HuH-7 (cell line): Measurements from ENCODE around the gene ARHGEF2.
"Not testable (repeated sequence)": the region's sequence is repeated elsewhere in the genome, so short reads cannot be mapped to it uniquely, and the experiment has no call there.

ENCODE experiments used
- DNase-seq: peaks from one replicate; pipeline ENCODE4 v3.0.0; 2011; ENCODE audit warnings: low spot score

The ARHGEF2 gene

DNA sequence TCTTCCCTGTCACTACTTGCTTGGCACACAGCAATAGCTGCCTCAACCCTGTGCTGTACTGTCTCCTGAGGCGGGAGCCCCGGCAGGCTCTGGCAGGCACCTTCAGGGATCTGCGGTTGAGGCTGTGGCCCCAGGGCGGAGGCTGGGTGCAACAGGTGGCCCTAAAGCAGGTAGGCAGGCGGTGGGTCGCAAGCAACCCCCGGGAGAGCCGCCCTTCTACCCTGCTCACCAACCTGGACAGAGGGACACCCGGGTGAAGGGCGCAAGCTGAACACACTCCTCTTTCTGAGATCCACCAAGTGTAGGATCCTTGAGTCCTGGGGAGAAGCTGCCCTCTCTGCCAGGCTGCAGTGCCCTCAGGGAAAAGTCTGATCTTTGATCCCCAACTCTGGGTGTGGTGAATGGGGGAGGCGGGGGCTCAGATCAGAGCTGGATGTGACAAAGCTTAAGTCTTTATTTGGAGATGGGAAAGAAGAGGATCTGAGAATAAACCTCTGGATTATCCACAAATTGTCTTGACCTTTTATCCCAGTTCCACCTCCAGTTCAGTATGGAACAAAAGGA lies 35.7 kb downstream of the ARHGEF2 start:
- no peak for DNase-seq

DNA sequence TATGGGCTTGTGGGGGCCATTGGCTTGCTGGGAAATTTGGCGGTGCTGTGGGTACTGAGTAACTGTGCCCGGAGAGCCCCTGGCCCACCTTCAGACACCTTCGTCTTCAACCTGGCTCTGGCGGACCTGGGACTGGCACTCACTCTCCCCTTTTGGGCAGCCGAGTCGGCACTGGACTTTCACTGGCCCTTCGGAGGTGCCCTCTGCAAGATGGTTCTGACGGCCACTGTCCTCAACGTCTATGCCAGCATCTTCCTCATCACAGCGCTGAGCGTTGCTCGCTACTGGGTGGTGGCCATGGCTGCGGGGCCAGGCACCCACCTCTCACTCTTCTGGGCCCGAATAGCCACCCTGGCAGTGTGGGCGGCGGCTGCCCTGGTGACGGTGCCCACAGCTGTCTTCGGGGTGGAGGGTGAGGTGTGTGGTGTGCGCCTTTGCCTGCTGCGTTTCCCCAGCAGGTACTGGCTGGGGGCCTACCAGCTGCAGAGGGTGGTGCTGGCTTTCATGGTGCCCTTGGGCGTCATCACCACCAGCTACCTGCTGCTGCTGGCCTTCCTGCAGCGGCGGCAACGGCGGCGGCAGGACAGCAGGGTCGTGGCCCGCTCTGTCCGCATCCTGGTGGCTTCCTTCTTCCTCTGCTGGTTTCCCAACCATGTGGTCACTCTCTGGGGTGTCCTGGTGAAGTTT lies 36.4 kb downstream of the ARHGEF2 start:
- no peak for DNase-seq

DNA sequence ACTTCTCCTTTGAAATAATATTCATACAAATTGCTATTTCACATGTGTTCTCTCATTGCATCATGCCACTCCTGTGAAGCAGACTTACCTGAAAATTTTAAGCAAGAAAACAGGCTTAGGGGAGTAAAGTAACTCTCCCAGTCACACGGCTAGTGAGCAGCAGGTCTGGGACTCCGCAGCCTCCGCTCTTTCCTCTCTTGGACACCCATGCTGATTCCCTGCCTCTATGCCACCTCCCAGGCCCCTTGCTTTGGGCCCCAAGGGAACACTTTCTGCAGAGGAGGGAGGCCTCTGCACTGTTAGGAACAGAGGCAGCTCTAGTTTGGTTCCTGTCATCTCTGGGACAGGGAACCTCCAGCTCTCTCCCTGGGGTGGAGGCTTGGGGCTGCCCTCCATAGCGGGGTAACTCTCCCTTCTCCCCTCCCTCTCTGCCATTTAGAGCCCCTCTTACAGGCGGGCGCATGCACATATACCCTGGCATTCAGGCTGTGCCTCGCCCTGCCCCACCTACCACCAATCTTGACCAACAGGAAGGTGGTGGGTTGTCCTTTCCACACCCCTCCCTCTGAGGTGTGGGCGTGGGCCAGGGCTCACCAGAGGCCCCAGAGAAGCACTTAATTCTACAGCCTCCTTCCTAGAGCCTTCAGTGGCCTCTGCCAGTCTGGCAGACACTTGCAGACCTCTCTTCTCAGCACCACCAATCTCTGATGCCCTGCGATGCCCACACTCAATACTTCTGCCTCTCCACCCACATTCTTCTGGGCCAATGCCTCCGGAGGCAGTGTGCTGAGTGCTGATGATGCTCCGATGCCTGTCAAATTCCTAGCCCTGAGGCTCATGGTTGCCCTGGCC lies 37.1 kb downstream of the ARHGEF2 start, which contains the start of gene RXFP4:
TSS of gene RXFP4 (plus strand) at position 646 of the 852 bp plus-strand sequence. CDS start at position 718, 72 bp downstream.
- no peak for DNase-seq

DNA sequence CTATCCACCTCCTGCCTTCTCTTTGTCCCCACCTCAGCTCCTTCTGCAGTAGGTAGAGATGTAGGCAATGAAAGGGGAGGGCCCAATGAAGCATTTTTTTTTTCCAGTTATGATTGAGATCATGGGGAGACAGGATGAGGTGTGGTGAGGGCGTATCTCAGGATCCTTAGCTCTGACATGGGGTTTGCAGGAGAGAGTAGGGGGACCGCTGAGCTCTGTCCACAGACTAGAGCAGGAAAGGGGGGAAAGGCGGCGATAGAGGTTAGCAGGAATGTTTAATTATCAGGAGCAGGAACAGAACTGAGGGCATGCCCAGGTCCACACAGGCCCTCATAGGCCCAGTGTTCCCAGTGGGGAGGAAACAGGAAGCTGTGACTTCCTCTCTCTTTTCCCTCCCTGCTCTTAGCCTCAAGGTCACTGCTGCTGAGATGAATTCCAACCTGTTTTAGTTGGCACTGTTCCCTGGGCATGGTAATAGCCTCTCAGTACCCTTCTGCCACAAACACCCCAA lies 37.8 kb downstream of the ARHGEF2 start:
- no peak for DNase-seq

DNA sequence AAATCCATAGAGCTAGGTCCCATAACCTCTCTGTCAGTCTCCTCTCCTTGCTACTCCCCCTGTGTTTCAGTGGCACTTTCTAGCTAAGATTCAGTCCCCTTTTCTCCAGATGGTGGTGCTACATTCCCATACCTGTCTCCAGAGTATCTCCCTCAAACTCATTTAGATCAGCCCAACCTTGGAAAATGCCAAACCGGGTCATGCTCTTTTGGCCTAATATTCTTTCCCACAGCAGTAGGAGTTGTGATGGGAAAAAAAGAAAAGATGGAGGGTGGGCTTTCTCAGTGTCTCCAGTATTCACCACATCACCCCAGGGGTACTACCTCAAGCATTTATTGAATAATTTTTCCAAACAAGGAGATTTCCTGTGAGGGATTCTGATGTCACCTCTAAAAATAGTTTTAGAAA lies 40.1 kb downstream of the ARHGEF2 start:
- peak; percentile 86 for DNase-seq

DNA sequence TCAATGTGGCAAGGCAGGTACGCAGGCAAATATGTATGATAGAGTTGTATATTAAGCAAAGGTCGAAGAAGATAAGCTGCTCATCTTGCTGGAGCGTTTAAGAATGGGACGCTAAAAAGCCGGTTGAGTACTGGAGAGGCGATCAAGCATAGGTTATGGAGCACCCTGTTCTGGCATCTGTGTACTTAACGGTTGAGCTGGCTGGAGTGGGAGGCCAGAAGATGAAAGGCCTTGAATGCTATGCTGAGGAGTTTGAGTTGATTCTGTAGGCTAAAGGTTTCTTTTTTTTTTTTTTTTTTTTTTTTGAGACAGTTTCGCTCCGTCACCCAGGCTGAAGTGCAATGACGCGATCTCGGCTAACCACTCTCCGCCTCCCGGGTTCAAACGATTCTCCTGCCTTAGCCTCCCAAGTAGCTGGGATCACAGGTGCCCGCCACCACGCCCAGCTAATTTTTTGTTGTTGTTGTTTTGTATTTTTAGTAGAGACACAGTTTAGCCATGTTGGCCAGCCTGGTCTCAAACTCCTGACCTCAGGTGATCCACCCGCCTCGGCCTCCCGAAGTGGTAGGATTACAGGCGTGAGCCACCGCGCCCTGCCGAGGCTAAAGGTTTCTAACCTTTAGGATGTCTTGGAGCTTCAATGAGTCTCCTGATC lies 43.3 kb downstream of the ARHGEF2 start:
- DNase-seq = no peak

DNA sequence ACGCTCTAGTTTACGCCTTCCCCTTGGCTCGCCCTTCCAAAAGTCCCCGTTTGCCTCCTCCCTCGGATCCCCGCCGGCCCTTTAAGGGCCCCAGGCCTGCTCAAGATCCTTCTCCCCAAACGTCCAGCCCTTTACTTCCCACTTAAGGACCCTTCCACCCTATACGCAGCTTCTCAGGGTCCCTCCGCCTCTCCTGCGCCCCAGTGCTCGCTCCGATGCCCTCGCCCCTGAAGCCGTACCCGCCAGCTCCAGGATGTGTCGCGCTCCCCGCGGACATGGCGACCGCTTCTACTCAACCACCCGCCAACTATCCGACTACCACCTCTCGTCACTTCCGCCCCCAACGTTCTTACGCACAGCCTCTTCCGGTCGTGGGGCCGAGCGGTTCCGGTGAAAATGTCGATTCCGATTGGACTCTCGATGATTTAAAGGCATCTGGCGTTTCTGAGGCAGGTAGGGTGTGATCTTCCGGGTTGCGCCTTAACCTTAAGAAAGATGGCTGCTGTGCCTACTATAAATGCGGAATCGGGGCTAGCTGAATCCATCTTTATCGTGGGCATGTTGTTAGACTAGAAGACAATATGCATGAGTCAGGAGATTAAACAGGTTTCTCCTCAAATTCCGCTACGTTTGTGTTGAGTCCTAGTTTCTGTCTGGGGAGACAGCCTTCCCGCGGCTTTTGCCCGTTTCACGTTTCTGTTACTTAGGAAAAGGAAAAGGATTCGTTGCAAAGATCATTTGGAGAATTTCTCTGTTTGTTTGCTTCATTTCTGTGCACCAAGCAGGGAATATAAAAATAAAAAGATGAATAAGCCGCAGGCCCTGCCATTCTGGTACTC lies 44.0 kb downstream of the ARHGEF2 start, which contains the start of gene KHDC4:
TSS of gene KHDC4 (minus strand) at position 317 of the 839 bp plus-strand sequence. CDS start at position 277, 40 bp downstream.
- peak; percentile 94 for DNase-seq

DNA sequence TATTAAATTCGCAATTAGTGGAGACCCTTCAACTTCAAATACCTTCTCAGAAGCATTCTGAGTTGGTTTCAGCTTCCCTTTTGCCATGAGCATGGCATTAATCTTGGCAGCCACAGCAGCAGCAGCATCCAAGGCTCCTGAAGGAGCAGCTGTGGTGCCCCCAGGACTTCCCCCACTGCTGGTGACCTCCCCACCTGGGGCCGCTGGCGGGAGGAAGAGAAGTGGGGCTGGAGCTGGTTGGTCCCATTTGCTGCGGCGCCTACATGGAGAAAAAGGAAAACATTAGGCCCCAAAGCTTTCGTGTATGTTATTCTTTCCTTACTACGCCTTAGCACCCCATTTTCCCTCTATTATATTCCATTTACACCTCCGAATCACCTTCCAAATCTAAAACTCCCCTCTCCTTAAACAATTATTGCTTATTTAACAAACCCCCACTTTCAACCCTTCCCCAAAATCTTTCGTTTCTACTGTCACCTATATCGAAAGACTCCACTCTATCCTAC lies 44.7 kb downstream of the ARHGEF2 start:
- no peak for DNase-seq

DNA sequence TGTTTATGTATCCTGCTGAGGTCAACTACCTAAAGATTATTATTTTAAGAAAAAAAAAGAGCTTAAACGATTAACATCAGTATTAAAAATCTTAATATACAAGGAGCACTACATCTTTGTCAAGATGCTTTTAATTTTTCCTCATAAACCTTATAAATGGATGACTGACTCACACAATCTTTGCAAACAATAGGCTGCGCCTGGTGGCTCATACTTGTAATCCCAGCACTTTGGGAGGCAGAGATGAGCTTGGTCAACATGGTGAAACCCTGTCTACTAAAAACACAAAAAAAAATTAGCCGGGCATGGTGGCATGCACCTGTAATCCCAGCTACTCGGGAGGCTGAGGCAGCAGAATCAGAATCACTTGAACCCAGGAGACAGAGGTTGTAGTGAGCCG lies 45.9 kb downstream of the ARHGEF2 start:
- DNase-seq = no peak

DNA sequence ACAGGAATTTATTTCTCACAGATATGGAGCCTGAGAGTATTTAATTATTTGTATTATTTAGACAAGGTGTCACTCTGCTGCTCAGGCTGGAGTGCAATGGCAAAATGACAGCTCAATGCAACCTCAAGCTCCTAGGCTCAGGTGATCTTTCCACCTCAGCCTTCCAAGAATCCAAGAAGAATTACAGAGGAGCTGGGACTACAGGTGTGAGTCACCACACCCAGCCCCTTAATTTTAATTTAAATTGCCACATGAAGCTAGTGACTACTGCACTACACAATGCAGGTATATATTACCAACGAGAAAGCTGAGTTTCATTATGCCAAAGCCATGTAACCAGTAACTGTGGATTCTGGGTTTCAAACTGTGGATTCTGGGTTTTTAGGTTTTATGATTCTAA lies 46.3 kb downstream of the ARHGEF2 start:
- DNase-seq = no peak

DNA sequence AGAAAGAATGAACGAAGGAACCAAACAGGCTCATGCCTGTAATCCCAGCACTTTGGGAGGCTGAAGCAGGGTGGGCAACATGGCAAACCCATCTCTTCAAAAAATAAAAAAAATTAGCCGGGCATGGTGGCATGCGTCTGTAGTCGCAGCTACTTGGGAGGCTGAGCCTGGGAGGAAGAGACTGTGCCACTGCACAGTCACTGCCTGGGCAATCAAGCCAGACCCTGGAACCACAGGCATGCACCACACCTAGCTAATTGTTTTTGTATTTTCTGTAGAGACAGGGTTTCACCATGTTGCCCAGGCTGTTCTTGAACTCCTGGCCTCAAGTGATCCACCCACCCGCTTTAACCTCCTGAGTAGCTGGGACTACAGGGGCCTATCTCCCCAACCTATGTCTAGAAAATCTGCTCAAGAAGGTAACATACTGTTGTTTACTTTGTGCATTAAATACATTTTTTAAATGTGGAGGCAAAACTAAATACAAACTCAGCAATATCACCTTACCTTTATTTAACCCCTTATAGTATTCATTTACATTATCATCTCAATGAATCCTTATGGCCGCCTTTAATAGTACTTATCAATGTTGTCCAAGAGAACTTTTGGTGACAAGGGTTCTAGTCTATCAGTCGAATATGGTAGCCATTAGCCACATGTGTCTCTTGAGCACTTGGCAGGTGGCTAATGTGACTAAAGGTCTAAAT lies 46.9 kb downstream of the ARHGEF2 start:
- no peak for DNase-seq

DNA sequence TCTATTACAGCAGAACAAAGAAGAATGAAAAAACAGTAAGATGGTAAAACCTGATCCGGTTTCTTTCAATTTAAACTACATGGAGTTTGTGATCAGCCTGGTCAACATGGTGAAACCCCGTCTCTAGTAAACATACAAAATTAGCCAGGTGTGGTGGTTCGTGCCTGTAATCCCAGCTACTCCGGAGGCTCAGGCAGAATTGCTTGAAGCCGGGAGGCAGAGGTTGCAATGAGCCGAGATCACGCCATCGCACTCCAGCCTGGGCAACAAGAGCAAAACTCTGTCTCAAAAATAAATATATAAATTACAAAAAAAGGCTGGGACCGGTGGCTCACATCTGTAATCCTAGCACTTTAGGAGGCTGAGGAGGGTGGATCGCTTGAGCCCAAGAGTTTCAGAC lies 47.6 kb downstream of the ARHGEF2 start:
- DNase-seq = not testable (repeated sequence)

DNA sequence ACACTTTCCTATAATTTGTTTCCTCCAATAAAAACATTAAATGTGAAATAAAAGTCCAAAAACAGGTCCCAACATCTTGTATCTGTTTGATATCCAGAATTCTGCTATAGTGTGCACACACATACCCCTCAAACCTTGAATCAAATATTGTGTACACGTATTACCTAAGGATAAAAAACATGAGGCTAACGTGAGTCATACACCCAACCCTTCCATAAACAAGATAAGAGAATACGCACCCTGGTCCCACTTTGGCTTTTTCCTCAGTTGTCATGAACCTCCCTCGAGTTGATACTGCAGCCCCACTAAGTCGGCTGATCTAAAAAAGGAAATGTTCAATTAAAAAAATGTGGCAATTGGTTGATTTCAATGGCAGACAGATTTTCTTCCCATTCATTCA lies 49.3 kb downstream of the ARHGEF2 start:
- no peak for DNase-seq

DNA sequence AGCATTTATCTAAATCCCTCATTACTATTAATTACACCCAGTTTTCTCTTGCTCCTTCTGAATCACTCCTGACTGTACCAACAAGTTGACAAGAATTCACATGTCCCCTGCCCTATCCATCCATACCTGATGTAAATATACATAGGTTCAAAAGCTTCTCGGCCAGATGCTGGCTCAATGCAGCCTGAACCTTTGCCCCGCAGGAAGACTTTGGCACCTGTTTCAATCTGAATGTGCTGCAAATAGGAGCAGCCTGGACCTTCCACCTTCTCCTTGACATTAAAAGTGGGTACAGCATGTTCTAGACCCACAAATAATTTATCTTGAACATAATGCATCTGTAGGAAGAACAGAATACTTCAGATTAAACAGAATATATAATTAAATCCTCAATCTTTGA lies 52.8 kb downstream of the ARHGEF2 start:
- no peak for DNase-seq

DNA sequence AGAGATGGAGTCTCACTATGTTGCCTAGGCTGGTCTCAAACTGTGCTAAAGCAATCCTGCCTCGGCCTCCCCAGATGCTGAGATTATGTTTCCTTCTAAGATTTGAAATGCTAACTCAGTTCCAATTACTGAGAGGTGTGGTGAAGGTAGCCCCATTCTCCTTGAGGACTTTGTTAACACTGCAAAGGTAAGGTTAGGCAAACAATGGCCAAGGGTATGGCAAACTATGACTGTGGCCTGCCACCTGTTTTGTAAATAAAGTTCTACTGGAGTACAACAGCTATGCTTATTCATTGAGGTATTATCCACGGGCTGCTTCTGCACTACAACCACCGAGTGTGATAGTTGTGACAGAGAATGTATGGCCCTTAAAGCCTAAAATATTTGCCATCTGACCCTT lies 57.6 kb downstream of the ARHGEF2 start:
- no peak for DNase-seq

DNA sequence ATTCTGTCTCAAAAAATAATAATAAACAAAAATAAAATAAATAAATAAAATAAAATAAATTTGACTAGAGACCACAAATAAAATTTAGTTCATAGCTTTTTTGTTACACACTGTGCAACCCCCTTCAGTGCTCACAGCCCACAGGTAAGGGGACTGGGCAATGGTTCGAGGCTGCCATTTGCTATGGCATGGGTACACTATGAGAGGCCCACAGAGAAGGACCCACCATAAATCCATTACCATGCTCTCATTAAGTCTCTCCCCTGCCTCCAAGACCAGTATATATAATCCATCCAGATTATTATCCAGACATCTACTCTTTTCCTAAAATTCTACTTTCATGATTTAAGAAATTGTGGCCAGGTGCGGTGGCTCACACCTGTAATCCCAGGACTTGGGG lies 58.5 kb downstream of the ARHGEF2 start:
- no peak for DNase-seq

DNA sequence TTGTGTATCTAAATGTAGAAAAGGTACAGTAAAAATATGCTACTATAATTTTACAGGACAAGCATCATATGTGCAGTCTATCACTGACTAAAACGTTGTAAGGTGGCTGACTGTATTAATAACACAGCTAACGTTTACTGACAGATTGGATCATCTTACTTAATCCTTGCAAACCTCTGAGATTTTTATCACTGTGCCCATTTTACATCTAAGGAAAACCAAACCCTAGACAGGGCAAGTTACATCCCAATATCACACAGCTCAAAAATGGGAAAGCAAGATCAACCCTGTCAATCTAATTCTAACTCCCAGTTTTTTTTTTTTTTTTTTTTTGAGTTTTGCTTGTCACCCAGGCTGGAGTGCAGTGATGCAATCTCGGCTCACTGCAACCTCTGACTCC lies 59.7 kb downstream of the ARHGEF2 start:
- no peak for DNase-seq

DNA sequence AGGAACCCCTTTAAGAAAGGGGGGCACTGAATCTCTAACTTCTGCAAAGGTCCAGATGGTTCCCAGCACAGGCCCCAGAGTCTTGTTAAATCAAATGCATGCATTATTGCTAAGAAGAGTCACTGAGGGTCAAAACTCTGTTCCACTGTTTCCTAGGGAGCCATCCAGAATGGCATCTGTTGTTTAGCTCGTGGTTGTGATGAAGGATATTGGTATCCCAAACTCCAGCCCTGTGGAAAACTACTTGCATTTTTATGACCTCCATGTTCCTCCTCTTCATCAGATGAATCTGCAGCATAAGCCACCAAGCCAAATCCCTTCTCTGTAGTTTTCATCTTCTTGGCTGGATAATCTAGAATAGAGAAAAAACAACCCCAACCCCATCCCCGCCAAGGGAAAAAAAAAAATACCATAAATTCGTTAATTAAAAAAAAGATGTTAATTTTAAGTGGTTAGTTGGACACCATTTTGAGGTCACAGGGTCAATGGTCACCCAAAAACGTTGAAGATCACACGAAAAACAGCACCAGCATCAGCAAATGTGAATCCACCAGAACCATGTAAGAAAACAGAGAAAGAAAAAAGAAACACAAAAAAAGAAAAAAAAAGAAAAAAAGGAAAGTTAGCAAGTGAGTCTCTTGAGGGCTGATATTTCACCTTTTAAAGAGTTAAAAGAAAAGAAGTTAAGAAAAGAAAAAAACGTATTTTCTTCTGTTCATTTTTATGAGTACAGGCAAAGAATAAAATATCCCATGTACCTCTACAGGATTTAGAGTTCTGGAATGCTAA lies 64.2 kb downstream of the ARHGEF2 start:
- DNase-seq = no peak

DNA sequence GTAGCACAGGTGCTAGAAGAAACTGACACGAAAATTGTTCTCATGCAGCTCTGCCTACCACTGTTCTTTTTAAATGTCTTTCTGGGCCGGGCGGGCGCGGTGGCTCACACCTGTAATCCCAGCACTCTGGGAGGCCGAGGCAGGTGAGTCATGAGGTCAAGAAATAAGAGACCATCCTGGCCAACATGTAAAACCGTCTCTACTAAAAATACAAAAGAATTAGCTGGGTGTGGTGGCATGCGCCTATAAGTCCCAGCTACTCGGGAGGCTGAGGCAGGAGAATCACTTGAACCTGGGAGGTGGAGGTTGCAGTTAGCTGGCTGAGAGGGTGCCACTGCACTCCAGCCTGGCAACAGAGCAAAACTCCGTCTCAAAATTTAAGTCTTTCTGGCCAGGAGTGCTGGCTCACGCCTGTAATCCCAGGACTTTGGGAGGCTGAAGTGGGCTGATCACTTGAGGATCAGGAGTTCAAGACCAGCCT lies 66.3 kb downstream of the ARHGEF2 start:
- no peak for DNase-seq
